Prostate gland (tissue), 2 donors: ENCODE data around the gene BABAM2.

ENCODE experiments used
- POLR2A ChIP-seq: fragments of 450-650 bp; IDR thresholded peaks from one replicate; pipeline ENCODE4 v1.6.1; 2016; ENCODE audit warnings: antibody characterized with exemption, mild to moderate bottlenecking
- POLR2AphosphoS5 ChIP-seq: sonication (generic); formaldehyde crosslinking; IDR thresholded peaks from one replicate; pipeline ENCODE4 v1.6.1; 2017; ENCODE audit warnings: antibody characterized with exemption
- TF ChIP-seq, protein P1 (sequence below), 4 experiments: fragments of 200-600 bp in 2 of 4; fragments of 450-650 bp in 2 of 4; sonication (generic) in 2 of 4; IDR thresholded peaks; 1 replicate in 3 of 4; 2 replicates in 1 of 4; pipeline ENCODE4 v1.5.1; 2016 to 2019; ENCODE audit warnings: antibody characterized with exemption in 4 of 4, mild to moderate bottlenecking in 2 of 4, moderate library complexity in 2 of 4

DNA sequence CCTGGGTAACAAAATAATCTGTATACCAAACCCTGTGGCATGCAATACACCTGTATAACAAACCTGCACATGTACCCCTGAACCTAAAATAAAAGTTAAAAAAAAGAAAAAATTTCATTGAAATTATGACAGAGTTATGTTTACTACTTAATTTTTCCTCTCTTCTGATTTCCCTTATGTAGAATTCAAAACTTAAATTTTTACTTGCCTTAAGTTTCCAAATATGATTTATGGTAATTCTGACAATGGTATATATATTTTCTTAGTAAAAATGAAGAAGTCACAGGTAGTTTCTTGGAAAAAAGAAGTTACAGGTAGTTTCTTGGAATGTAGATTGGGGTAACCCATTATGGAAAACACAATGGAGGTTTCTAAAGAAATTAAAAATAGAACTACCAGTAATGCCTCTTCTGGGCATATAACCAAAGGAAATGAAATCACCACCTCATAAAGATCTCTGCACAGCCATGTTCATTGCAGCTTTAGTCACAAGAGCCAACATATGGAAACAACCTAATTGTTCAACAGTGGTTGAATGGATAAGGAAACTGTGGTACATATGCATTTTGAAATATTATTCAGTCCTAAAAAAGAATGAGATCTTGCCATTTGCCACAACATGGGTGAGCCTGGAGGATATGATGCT is 164.9 kb downstream of the BABAM2 start:
- TF ChIP-seq, protein P1, sequence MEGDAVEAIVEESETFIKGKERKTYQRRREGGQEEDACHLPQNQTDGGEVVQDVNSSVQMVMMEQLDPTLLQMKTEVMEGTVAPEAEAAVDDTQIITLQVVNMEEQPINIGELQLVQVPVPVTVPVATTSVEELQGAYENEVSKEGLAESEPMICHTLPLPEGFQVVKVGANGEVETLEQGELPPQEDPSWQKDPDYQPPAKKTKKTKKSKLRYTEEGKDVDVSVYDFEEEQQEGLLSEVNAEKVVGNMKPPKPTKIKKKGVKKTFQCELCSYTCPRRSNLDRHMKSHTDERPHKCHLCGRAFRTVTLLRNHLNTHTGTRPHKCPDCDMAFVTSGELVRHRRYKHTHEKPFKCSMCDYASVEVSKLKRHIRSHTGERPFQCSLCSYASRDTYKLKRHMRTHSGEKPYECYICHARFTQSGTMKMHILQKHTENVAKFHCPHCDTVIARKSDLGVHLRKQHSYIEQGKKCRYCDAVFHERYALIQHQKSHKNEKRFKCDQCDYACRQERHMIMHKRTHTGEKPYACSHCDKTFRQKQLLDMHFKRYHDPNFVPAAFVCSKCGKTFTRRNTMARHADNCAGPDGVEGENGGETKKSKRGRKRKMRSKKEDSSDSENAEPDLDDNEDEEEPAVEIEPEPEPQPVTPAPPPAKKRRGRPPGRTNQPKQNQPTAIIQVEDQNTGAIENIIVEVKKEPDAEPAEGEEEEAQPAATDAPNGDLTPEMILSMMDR (IDR thresholded peaks at IDR 0.05), result no peak
- TF ChIP-seq POLR2AphosphoS5, result no peak
- TF ChIP-seq POLR2A, result no peak
